ENCODE measurements around the gene SCMH1. TPM values are rescaled to one million over a fixed set of nuclear protein-coding genes. Genes with fewer than 3 reads are reported as not detected.

Gene SCMH1
- total RNA-seq, 1 experiment from 2014 or later: 55.9 TPM

GRCh38 chr1:41275831-41276230 lies 33.7 kb upstream of the SCMH1 start:
- ChIA-PET CTCF (interaction anchor here (0.6 to 1.2 kb wide), 3 partner anchors 8 to 145 kb away, joined by 3 to 7 read pairs (median 5); no protein-coding TSS in a partner anchor), POLR2A (no interaction called here)
- intact Hi-C loops (cut with micrococcal nuclease): no loop called here
- Mint-ChIP-seq H3K4me3 (ENCODE audit: unreplicated experiment) (no peak overlapping the region), H3K27me3 (ENCODE audit: insufficient read depth, unreplicated experiment) (no peaks in the 10 kb centered on the region), H3K9me3 (ENCODE audit: unreplicated experiment) (no peaks in the 10 kb centered on the region), H3K36me3 (ENCODE audit: insufficient read depth, unreplicated experiment) (no peaks in the 10 kb centered on the region), H3K27ac (ENCODE audit: low read depth, unreplicated experiment) (no peak overlapping the region), H3K4me1 (ENCODE audit: insufficient read depth, unreplicated experiment) (no peaks in the 10 kb centered on the region)
- TF ChIP-seq, protein P1, sequence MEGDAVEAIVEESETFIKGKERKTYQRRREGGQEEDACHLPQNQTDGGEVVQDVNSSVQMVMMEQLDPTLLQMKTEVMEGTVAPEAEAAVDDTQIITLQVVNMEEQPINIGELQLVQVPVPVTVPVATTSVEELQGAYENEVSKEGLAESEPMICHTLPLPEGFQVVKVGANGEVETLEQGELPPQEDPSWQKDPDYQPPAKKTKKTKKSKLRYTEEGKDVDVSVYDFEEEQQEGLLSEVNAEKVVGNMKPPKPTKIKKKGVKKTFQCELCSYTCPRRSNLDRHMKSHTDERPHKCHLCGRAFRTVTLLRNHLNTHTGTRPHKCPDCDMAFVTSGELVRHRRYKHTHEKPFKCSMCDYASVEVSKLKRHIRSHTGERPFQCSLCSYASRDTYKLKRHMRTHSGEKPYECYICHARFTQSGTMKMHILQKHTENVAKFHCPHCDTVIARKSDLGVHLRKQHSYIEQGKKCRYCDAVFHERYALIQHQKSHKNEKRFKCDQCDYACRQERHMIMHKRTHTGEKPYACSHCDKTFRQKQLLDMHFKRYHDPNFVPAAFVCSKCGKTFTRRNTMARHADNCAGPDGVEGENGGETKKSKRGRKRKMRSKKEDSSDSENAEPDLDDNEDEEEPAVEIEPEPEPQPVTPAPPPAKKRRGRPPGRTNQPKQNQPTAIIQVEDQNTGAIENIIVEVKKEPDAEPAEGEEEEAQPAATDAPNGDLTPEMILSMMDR (IDR thresholded peaks at IDR 0.05; ENCODE audit: unreplicated experiment): no peak
- no TSS peak for BruUV-seq (replicated peaks)
- DNase-seq (ENCODE audit: unreplicated experiment): no peak

- CTCF ChIA-PET: interaction anchor here (1.2 kb wide), 1 partner anchor 143 kb away, joined by 7 read pairs; no protein-coding TSS in a partner anchor
- Mint-ChIP-seq H3K27ac (ENCODE audit: low read depth, unreplicated experiment) (no peak overlapping the region), H3K9me3 (ENCODE audit: unreplicated experiment) (no peaks in the 10 kb centered on the region), H3K4me1 (ENCODE audit: insufficient read depth, unreplicated experiment) (no peaks in the 10 kb centered on the region), H3K27me3 (ENCODE audit: insufficient read depth, unreplicated experiment) (no peaks in the 10 kb centered on the region), H3K4me3 (ENCODE audit: unreplicated experiment) (no peak overlapping the region), H3K36me3 (ENCODE audit: insufficient read depth, unreplicated experiment) (no peaks in the 10 kb centered on the region)
- POLR2A ChIA-PET: no interaction called here
- TF ChIP-seq, protein P1 (IDR thresholded peaks at IDR 0.05; ENCODE audit: unreplicated experiment): no peak
- no TSS peak for BruUV-seq (replicated peaks)
- no peak for DNase-seq (ENCODE audit: unreplicated experiment)
- intact Hi-C loops (cut with micrococcal nuclease): no loop called here
Measured at GRCh38 chr1:41274752-41275545, 32.8 kb upstream of the SCMH1 start.

DNA sequence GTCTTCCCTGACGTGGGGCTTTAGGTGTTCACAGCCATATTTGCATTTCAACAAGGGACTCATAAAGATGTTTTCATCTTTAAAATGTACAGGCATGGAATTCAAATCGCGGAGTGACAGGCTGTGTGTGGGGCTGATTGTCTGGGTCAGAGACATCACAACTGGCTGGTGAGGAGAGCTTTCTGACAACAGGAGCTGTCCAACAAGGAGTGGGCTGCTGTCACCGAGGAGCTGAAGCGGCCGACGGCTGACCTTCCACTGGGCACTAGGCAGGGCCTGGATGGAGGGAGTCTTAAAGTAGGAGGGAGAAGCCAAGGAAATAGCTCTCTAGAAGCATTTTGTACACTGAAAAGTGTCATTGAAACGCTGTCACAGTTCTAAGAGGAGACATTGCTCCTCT lies 30.5 kb upstream of the SCMH1 start:
- intact Hi-C loops (cut with micrococcal nuclease): no loop called here
- TF ChIP-seq, protein P1 (IDR thresholded peaks at IDR 0.05; ENCODE audit: unreplicated experiment): no peak
- DNase-seq (ENCODE audit: unreplicated experiment): no peak
- POLR2A ChIA-PET: no interaction called here
- Mint-ChIP-seq H3K4me1 (ENCODE audit: insufficient read depth, unreplicated experiment) (peaks cover 6% of the 10 kb centered on the region), H3K27ac (ENCODE audit: low read depth, unreplicated experiment) (no peak overlapping the region), H3K27me3 (ENCODE audit: insufficient read depth, unreplicated experiment) (no peaks in the 10 kb centered on the region), H3K9me3 (ENCODE audit: unreplicated experiment) (no peaks in the 10 kb centered on the region), H3K4me3 (ENCODE audit: unreplicated experiment) (no peak overlapping the region), H3K36me3 (ENCODE audit: insufficient read depth, unreplicated experiment) (no peaks in the 10 kb centered on the region)
- CTCF ChIA-PET: interaction anchor here (0.5 to 2.0 kb wide), 4 partner anchors 10 to 167 kb away, joined by 3 to 7 read pairs (median 4); no protein-coding TSS in a partner anchor
- no TSS peak for BruUV-seq (replicated peaks)

- Mint-ChIP-seq H3K36me3 (ENCODE audit: insufficient read depth, unreplicated experiment) (no peaks in the 10 kb centered on the region), H3K27me3 (ENCODE audit: insufficient read depth, unreplicated experiment) (no peaks in the 10 kb centered on the region), H3K4me1 (ENCODE audit: insufficient read depth, unreplicated experiment) (peaks cover 6% of the 10 kb centered on the region), H3K4me3 (ENCODE audit: unreplicated experiment) (no peak overlapping the region), H3K9me3 (ENCODE audit: unreplicated experiment) (no peaks in the 10 kb centered on the region), H3K27ac (ENCODE audit: low read depth, unreplicated experiment) (no peak overlapping the region)
- intact Hi-C loops (cut with micrococcal nuclease): loop anchor here (1.0 kb wide), 3 partner anchors 149 to 248 kb away; no protein-coding TSS in a partner anchor
- TF ChIP-seq, protein P1 (IDR thresholded peaks at IDR 0.05; ENCODE audit: unreplicated experiment): peak; percentile 93
- ChIA-PET POLR2A (no interaction called here), CTCF (interaction anchor here (0.6 to 4.5 kb wide), 9 partner anchors 10 to 311 kb away, joined by 3 to 29 read pairs (median 5); no protein-coding TSS in a partner anchor)
- DNase-seq (ENCODE audit: unreplicated experiment): peak; percentile 72
- BruUV-seq (replicated peaks): no TSS peak
Measured at GRCh38 chr1:41268154-41268770, 26.2 kb upstream of the SCMH1 start.
